ENCODE measurements around the gene CCDC120.
A peak's percentile ranks its signal among the peaks of the same experiment; 100 is the strongest.

Gene CCDC120

DNA sequence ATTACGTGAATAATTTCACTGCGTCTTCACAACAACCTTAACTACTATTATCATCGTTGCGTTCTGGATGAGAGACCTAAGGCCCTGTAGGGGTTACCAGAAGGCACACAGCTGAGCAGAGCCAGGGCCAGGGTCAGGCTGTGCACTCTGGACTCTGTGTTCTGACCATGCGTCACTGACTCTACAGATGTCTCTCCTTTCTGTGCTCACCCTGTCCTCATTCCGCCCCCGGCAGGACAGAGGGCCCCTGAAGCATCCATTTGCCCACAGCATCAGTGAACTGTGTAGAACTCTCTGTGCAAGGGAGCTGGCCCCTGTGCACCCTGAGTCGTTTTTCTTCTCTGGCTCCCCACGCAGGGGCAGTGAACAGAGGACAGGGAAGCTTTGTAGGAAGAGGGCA lies 43.4 kb downstream of the CCDC120 start:
- DNase-seq, result no peak

DNA sequence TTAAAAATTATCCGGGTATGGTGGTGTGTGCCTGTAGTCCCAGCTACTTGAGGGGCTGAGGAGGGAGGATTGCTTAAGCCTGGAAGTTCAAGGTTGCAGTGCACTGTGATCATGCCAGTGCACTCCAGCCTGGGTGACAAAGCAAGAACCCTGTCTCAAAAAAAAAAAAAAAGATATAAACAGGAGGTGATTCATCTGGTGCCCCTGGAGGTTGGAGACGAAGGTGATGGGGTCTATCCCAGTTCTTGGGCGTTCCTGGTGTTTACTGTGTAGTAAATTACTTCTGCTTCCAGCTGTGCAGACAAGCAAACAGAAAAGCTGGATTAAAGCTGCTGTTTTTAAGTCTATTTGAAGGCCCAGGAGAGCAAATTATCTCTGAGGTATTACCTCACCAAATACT lies 44.8 kb downstream of the CCDC120 start:
- DNase-seq, result no peak

DNA sequence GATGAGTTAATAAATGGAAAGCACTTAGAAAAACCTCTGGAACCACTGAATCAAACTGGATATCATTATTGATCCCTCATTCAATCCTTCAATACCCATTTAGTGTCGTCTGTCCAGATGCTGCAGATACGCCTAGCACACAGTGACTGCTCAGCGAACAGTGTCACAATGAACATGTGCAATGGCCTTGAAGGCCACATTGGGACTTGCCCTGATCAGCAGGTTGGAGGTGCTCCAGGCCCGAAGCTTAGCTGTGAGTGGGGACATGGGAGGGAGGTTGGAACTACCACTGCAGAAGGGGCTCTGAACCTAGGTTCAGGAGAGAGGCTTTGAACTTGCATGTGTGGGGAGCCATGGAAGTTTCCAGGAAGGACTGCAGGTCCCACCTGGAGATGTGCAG lies 47.5 kb downstream of the CCDC120 start:
- DNase-seq, result no peak

DNA sequence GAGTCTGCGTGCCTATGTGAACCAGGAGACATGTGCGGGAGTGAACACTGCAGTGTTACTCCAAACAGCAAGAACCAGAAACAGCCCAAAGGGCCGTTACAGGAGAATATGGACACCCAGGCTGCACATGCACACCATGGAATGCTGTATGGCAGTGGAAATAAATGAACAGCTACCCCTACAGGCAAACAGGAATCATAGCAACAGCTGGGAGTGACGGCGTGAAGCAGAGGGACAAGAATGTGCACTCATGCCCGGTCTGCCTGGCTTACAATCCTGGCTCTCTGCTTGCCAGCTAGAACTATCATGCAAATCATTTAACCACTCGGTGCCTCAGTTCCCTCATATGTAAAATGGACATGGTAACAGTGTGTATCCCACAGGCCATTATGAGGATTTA lies 48.1 kb downstream of the CCDC120 start:
- peak; percentile 10 for DNase-seq

DNA sequence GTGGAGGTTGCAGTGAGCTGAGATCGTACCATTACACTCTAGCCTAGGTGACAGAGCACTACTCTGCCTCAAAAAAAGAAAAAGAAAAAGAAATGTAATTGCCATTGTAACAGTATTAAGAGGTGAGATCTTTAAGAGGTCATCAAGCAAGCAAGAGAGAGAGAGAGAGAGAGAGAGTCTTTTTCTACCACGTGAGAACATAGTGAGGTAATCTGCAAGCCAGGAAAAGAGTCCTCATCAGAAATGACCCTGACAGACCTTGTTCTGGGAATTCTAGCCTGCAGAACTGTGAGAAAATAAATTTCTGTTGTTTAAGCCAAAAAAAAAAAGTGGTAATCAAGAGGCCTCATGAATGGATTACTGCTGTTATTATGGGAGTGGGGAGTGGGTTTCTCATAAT lies 49.8 kb downstream of the CCDC120 start:
- DNase-seq, result no peak

DNA sequence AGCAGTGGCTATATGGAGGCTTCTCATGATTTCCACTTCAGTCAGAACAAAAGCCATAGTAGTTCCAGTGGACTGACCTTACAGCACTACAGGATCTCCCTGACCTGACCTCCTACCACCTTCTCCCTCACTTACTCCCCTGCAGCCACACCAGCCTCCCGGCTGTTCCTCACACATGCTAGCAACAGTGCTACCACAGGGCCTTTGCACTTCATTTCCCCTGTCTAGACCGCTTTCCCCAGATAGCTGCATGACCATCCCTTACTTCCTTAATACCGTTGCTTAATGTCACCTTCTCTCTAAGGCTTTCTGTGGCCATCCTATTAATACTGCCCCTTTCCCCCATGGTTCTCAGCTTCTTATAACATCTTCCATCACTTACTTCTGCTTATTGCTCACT lies 51.6 kb downstream of the CCDC120 start:
- DNase-seq, result no peak

DNA sequence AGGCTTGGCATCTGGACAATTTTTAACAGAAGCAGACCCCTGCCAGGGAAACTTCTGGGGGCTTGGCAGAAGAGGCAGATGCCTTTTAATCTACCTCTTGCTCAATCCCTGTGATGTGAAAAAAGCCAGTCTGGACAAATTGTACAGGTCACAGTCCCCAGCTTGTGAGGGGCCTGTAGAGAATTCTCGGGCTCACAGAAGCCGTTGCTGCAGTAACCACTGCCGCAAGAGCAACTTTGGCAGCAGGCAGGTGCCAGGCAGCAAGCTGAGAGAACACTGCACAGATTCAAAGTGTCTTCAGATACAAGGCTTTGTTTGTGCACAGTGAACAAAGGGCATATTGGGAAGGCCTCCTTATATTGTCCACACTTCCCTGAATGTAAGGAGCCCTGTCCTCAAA lies 53.0 kb downstream of the CCDC120 start:
- DNase-seq, result no peak

DNA sequence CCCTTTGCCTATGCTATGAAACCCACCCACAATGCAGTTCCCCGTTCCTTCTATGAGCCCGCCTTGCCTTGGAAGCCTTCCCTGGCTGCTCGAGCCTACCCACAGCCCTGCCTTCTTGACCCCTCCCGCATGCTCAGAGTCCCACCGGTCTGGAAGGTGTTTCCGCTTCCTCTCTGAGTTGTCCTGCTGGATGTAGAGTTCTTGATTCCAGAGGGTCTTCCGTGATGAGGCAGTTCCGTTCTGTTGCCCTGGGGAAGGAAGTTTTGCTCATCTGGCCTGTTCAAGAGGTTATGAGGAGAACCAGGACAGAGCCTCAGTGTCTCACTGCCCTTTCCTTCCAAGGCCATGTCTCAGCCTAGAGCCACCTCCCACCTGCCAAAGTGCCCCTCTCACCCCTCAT lies 57.3 kb downstream of the CCDC120 start:
- DNase-seq, result no peak

DNA sequence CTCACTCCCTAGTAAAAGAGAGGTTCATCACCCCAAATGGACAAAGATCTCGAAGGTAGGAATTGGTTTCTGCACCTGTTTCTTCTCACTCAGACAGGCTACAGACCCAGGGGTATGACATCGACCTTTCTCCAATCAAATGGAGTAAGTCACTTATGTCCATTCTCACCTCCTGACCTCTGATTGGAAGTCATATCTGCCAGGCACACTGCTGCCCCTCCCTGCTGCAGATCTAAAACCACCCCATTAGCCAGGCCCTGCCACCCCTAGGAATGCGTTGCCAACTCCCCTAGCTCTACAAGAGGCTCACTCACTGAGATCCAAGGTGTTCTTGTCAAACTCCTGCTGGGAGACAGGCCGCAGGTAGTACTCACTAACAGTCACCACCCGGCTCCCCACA lies 57.9 kb downstream of the CCDC120 start:
- DNase-seq, result no peak

DNA sequence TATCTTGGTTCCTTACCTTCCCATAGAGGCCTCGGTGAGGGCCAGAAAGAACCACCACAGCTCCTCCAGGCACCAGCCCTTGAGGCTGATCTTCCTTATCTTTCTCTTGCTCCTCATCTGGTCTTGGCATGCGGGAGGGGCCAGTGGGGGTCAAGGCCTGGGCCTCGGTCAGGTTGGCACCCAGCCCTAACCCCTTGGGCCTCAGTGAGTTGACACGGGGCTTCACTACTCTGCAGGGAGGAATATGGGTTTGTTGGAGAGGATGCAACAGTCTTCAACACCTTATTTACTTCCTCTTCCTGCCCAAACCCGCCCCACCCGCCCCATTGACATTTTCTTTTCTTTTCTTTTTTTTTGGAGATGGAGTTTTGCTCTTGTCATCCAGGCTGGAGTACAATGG lies 58.8 kb downstream of the CCDC120 start:
- no peak for DNase-seq

Measured in activated CD4-positive, alpha-beta T cell treated with anti-CD3 and anti-CD28 coated beads for 48 hours (primary cell).